Medulla oblongata (tissue), 1 donor: ENCODE results near the gene KLHL25.

Experiments
- DNase-seq: peaks from one replicate; pipeline ENCODE4 v3.0.0-alpha.2; 2015; ENCODE audit errors: extremely low spot score

The KLHL25 gene

GRCh38 chr15:85717212-85717611 lies 77.5 kb downstream of the KLHL25 start:
- DNase-seq: no peak

GRCh38 chr15:85716261-85716660 lies 78.5 kb downstream of the KLHL25 start:
- no peak for DNase-seq

GRCh38 chr15:85711580-85712192 lies 83.0 kb downstream of the KLHL25 start:
- DNase-seq: no peak

- no peak for DNase-seq
Observed at GRCh38 chr15:85710340-85710842, 84.3 kb downstream of the KLHL25 start.
